Skeletal muscle tissue (tissue), 4 donors: ENCODE measurements around the gene UTP3. TPM values are rescaled to one million over a fixed set of nuclear protein-coding genes. Genes with fewer than 3 reads are reported as not detected.
"Not testable (repeated sequence)": the region's sequence is repeated elsewhere in the genome, so short reads cannot be mapped to it uniquely, and the experiment has no call there.

Experiments used
- H3K27ac ChIP-seq: one replicate; pipeline ENCODE4 v1.7.0; 2013; ENCODE audit warnings: mild to moderate bottlenecking, low read depth, low read length, inconsistent platforms
- H3K27me3 ChIP-seq, 3 donors: one replicate each; pipeline ENCODE4 v1.7.0; 2013; ENCODE audit warnings: low read length in 3 of 3; ENCODE audit not compliant: control insufficient read depth in 3 of 3, insufficient read depth in 3 of 3
- H3K36me3 ChIP-seq, 3 donors: one replicate each; pipeline ENCODE4 v1.7.0; 2013; ENCODE audit warnings: low read length in 3 of 3; ENCODE audit not compliant: control insufficient read depth in 3 of 3, insufficient read depth in 3 of 3
- H3K4me1 ChIP-seq, 3 donors: one replicate each; pipeline ENCODE4 v1.7.0; 2013; ENCODE audit warnings: low read length in 3 of 3, mild to moderate bottlenecking in 3 of 3; ENCODE audit not compliant: control insufficient read depth in 3 of 3, insufficient read depth in 3 of 3
- H3K4me3 ChIP-seq, 3 donors: one replicate each; pipeline ENCODE4 v1.7.0; 2013; ENCODE audit warnings: low read length in 3 of 3
- H3K9ac ChIP-seq, 3 donors: one replicate each; pipeline ENCODE4 v1.7.0; 2013; ENCODE audit warnings: low read length in 3 of 3, mild to moderate bottlenecking in 3 of 3, moderate library complexity in 2 of 3, low read depth in 1 of 3
- H3K9me3 ChIP-seq, 3 donors: one replicate each; pipeline ENCODE4 v1.7.0; 2013; ENCODE audit warnings: low read length in 3 of 3; ENCODE audit not compliant: control insufficient read depth in 3 of 3
- total RNA-seq: library from RNA; depleted of rRNA; stranded (reverse); fragments of >200 nt; gene quantifications from one replicate; pipeline ENCODE4 v1.2.3, GENCODE V29; 2014
- donor health status: Osteomylitis.

The UTP3 gene
- total RNA-seq, 1 donor from 2014 or later: 13.6 TPM

DNA sequence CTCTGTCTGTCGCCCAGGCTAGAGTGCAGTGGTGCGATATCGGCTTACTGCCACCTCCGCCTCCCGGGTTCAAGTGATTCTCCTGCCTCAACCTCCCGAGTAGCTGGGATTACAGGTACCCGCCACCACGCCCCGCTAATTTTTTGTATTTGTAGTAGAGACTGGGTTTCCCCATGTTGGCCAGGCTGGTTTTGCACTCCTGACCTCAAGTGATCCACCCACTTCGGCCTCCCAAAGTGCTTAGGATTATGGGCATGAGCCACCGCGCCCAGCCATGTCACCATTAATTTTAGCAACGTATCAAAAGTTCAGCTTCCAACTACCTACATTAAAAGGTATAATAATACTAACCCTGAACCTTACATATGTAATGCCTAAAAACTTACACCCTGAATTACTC is 940 bp upstream of the UTP3 start:
- Histone ChIP-seq H3K4me3 (peak overlapping the region; percentile 97 to 100 (median 99)), H3K4me1 (peaks cover 25 to 29% (median 25%) of the 10 kb centered on the region in 3 donors), H3K36me3 (peaks cover 0 to 3% (median 0%) of the 10 kb centered on the region in 3 donors), H3K27me3 (no peaks in the 10 kb centered on the region), H3K9me3 (no peaks in the 10 kb centered on the region), H3K9ac (peak overlapping the region; percentile 96 to 99 (median 98)), H3K27ac (peak overlapping the region; percentile 96)

DNA sequence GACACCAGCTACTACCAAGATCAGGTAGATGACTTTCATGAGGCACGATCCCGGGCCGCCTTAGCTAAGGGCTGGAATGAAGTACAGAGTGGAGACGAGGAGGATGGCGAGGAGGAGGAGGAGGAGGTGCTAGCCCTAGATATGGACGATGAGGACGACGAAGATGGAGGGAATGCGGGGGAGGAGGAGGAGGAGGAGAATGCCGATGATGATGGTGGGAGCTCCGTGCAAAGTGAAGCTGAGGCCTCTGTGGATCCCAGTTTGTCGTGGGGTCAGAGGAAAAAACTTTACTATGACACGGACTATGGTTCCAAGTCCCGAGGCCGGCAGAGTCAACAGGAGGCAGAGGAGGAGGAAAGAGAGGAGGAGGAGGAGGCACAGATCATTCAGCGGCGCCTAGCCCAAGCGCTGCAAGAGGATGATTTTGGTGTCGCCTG is 481 bp downstream of the UTP3 start:
- Histone ChIP-seq H3K4me3 (peak overlapping the region; percentile 97 to 100 (median 99)), H3K36me3 (peaks cover 0 to 3% (median 0%) of the 10 kb centered on the region in 3 donors), H3K27ac (peak overlapping the region; percentile 96), H3K27me3 (no peaks in the 10 kb centered on the region), H3K9ac (peak overlapping the region; percentile 96 to 99 (median 98)), H3K9me3 (no peaks in the 10 kb centered on the region), H3K4me1 (peaks cover 25 to 29% (median 25%) of the 10 kb centered on the region in 3 donors)

DNA sequence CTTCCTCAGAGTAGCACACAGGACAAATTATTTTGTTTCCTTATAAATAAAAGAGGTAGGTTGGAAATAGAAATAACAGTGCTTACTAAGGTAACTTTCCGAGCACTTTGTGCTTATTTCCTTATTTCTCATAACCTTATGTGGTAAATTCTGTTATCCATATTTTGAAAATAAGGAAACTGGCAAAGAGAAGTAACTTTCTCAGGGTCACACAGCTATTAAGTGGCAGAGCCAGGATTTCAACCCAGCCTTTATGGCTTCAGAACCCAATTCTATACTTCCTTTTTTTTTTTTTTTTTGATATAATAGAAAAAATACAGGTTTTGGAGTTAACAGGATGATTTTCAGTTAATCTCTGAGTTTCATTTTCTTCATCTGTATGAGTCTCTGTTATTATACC is 3.3 kb downstream of the UTP3 start:
- H3K36me3 ChIP-seq: peaks cover 0 to 3% (median 0%) of the 10 kb centered on the region in 3 donors
- no peaks in the 10 kb centered on the region for H3K9me3 ChIP-seq
- no peaks in the 10 kb centered on the region for H3K27me3 ChIP-seq
- H3K9ac ChIP-seq: no peak overlapping the region
- no peak overlapping the region for H3K4me3 ChIP-seq
- no peak overlapping the region for H3K27ac ChIP-seq
- peaks cover 25 to 29% (median 25%) of the 10 kb centered on the region in 3 donors for H3K4me1 ChIP-seq

DNA sequence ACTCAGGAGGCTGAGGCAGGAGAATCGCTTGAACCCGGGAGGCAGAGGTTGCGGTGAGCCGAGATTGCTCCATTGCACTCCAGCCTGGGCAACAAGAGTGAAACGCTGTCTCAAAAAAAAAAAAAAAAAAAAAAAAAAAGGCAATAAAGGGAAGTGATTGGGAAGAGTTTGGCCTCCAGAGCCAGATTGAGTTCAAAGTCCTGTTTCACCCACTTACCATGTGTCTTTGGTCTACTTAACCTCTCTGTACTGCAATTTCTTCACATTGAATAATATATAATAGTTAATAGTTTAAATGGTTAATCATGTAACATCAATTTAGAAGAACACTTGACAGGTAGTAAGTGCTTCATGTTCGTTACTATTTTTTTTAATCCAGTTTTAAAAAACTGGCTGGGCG is 6.3 kb downstream of the UTP3 start:
- peaks cover 12 to 16% (median 13%) of the 10 kb centered on the region in 3 donors for H3K4me1 ChIP-seq
- not testable (repeated sequence) for H3K9me3 ChIP-seq, H3K27me3 ChIP-seq, H3K36me3 ChIP-seq, H3K4me3 ChIP-seq, H3K9ac ChIP-seq, H3K27ac ChIP-seq

DNA sequence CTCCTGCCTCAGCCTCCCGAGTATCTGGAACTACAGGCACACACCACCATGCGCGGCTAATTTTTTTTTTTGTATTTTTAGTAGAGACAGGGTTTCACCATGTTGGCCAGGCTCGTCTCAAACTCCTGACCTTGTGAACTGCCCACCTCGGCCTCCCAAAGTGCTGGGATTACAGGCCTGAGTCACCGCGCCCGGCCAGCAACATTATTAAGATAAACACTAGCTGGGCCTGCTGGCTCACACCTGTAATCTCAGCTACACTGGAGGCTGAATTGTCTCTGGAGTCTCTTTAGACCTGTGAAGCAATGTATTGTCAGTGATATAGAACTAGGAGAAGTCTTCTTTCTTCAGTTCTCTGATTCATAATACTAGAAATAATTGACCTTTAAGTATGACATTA is 10.1 kb downstream of the UTP3 start:
- not testable (repeated sequence) for H3K4me3 ChIP-seq, H3K9ac ChIP-seq, H3K9me3 ChIP-seq, H3K36me3 ChIP-seq, H3K27ac ChIP-seq, H3K27me3 ChIP-seq, H3K4me1 ChIP-seq

DNA sequence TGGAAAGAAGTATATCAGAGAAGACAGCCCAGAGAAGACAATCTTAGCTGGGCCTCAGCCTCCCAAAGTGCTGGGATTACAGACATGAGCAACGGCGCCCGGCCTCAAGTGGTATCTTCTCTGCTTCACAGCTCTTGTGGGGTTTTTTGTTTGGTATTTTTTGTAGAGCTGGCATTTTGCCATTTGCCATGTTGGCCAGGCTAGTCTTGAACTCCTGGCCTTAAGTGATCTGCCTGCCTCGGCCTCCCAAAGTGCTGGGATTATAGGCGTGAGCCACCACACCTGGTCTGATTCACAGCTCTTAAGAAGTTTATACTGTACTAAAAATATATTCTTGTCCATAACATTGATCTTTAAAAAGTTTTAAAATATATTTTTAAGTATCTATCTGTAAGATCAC is 12.4 kb downstream of the UTP3 start:
- Histone ChIP-seq H3K4me3 (no peak overlapping the region), H3K27me3 (no peaks in the 10 kb centered on the region), H3K9me3 (no peaks in the 10 kb centered on the region), H3K9ac (no peak overlapping the region), H3K36me3 (no peaks in the 10 kb centered on the region), H3K4me1 (no peaks in the 10 kb centered on the region), H3K27ac (no peak overlapping the region)

DNA sequence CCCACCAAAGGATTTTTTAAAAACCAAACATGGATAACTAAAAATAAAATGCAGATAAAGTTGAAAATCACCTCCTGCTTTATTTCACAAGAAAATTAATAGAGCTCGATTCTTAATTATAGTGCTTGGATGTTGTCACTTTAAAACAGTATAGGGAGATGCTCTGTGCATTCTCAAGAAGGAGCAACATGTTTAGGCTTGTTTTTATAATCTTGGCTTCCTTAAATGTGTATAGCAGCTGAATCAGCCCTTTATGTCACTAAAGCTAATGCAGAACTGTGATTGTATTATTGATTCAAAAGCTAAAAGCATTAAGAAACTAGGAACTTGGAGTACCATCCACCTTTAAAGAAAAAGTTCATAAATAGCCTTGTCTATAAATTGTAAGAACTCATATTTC is 12.9 kb downstream of the UTP3 start:
- Histone ChIP-seq H3K4me3 (no peak overlapping the region), H3K27me3 (no peaks in the 10 kb centered on the region), H3K27ac (no peak overlapping the region), H3K4me1 (peaks cover 2 to 4% (median 2%) of the 10 kb centered on the region in 3 donors), H3K9ac (no peak overlapping the region), H3K36me3 (no peaks in the 10 kb centered on the region), H3K9me3 (no peaks in the 10 kb centered on the region)

DNA sequence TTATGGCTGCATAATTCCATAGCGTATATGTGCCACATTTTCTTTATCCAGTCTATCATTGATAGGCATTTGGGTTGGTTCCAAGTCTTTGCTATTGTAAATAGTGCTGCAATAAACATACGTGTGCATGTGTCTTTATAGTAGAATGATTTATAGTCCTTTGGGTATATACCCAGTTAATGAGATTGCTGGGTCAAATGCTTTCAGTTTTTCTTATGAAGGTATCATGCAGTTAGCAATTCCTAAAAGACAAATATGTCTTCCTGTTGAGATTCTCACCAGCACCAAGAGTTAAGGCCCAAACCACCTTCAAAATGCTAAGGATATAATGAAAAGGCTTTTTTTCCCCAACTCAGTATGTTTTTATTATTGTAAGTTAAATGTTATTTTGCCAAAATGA is 14.3 kb downstream of the UTP3 start:
- H3K27ac ChIP-seq, H3K4me3 ChIP-seq, H3K36me3 ChIP-seq, H3K9ac ChIP-seq, H3K27me3 ChIP-seq, H3K9me3 ChIP-seq: not testable (repeated sequence)
- peaks cover 11 to 15% (median 11%) of the 10 kb centered on the region in 3 donors for H3K4me1 ChIP-seq

DNA sequence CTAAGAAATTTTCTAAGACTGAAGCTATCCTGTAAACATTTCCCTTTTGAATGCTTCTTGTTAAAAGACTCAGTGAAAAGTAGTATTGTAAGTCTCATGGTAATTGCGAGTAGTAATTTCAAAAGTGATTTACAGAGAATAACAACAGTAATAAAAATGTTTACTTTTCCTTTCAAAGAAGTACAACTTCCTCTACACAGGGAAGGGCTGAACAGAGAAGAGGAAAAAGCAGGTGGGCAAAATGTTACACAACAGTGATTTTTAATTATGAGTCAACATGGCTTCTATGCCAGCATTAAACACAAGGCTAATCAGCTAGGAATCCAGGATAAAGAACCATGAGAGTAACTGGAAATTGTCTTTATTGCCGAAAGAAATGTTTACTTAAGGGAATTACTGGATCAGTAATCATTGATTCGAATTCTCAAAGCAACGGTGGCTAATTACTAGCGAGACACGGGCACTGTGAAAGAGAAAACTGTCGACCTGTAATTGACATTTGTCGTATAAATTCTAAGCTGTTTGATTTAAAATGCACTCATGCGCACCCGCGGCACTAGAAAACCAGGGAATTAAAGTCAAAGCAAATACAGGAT is 15.4 kb downstream of the UTP3 start:
- no peaks in the 10 kb centered on the region for H3K36me3 ChIP-seq
- H3K9ac ChIP-seq: peak overlapping the region; percentile 83 to 88 (median 83)
- H3K4me1 ChIP-seq: peaks cover 11 to 15% (median 11%) of the 10 kb centered on the region in 3 donors

DNA sequence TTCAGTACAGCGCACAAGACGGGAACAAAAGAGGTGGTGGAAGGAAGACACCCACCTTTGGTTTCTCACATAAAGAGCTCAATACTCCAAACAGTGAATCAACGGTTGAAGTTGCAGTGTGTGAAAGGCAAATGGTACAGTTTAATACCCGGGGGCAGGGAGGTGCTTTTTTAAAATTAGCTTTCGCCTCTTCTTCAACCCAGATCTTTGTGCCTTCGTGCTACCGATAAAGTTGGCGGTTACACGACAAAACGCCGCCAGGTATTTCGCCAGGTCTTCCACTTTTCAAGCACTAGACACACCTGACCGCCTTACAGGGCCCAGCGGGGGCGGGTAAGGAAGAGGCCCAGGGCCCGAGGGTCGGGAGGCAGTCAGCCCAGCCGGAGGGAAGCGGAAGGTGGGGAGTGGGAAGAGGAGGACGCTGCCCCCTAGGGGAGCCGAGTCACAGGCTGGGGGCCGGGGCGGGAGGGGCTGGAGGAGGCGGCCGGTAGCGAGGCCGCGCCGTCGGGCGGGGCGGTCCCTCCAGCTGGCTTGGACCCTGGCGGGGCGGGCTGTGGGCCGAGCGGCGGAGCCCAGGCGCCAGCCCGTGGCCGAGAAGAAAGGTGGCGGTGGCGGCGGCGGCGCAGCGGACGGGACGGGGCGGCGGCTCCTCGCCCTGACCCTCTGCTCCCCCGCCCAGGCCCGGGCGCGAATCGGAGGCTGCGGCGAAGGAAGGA is 16.0 kb downstream of the UTP3 start:
- Histone ChIP-seq H3K27ac (peak overlapping the region; percentile 92), H3K36me3 (no peaks in the 10 kb centered on the region), H3K9ac (peak overlapping the region; percentile 83 to 88 (median 88)), H3K27me3 (no peaks in the 10 kb centered on the region), H3K4me1 (peaks cover 11 to 16% (median 11%) of the 10 kb centered on the region in 3 donors), H3K9me3 (no peaks in the 10 kb centered on the region), H3K4me3 (peak overlapping the region; percentile 79 to 92 (median 85))

More for the DNA sequence above, 15.4 kb downstream of the UTP3 start:
- Histone ChIP-seq H3K4me3 (peak overlapping the region; percentile 66 to 85 (median 79)), H3K27ac (peak overlapping the region; percentile 92), H3K27me3 (no peaks in the 10 kb centered on the region), H3K9me3 (no peaks in the 10 kb centered on the region)
